ENCODE measurements around the gene METTL21C.

The METTL21C gene

GRCh38 chr13:102638741-102639140 lies 56.1 kb downstream of the METTL21C start:
- Histone ChIP-seq H3K4me1 (ENCODE audit: insufficient read depth, low read length) (no peaks in the 10 kb centered on the region), H3K27ac (ENCODE audit: low read length) (no peak overlapping the region), H3K36me3 (ENCODE audit: insufficient read depth, low read length) (peaks cover 97% of the 10 kb centered on the region), H3K9me3 (ENCODE audit: insufficient read depth, low read length, severe bottlenecking) (no peaks in the 10 kb centered on the region), H3K79me2 (ENCODE audit: insufficient read depth, low read length) (no peaks in the 10 kb centered on the region), H3K4me2 (ENCODE audit: insufficient read depth, low read length) (no peak overlapping the region), H3K27me3 (ENCODE audit: insufficient read depth, low read length, poor library complexity) (no peaks in the 10 kb centered on the region), H3K4me3 (ENCODE audit: low read depth in 1 of 2, low read length in 2 of 2) (no peak overlapping the region), H4K20me1 (ENCODE audit: insufficient read depth, low read length) (no peaks in the 10 kb centered on the region), H3K9ac (ENCODE audit: low read depth, low read length) (no peak overlapping the region), H2AFZ (ENCODE audit: low read depth, low read length) (no peak overlapping the region)
- ATAC-seq (ENCODE audit: insufficient read depth, low read depth) (no peak), DNase-seq (no peak)
- TF ChIP-seq CTCF (IDR thresholded peaks at IDR 0.05; ENCODE audit: borderline replicate concordance, extremely low read depth, low read length, poor library complexity, severe bottlenecking) = no peak
- no peak for TF ChIP-seq EZH2 (IDR thresholded peaks at IDR 0.05; ENCODE audit: borderline replicate concordance, low read depth, low read length, severe bottlenecking)

Data from DND-41 (cell line).